ENCODE results near the gene VEGFC. TPM values are rescaled to one million over a fixed set of nuclear protein-coding genes. Genes with fewer than 3 reads are reported as not detected.

The VEGFC gene
- total RNA-seq, 2 experiments from 2014 or later = not detected

DNA sequence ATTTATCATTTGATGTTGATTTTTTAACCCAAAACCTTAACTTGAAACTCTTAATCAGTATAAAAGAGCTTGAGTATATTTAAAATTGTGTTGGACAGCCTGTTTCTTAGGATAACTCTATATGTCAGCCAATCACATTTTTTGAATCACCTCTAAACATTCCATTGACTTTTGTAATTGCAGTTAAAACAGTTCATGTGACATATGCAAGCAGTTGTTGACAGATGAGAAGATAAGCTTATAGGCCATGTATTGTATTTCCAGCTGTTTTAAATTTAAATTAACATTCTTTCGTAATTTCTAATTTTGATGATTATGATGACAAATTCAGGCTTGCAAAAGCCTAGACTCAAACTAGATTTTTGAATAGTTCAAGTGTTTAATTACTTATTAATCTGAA, 17.4 kb downstream of the VEGFC start:
- ChIA-PET POLR2A (no interaction called here), CTCF (no interaction called here)
- Mint-ChIP-seq H3K36me3 (no peaks in the 10 kb centered on the region), H3K9me3 (no peaks in the 10 kb centered on the region), H3K27me3 (no peaks in the 10 kb centered on the region), H3K27ac (no peak overlapping the region), H3K4me1 (ENCODE audit: low read depth) (no peaks in the 10 kb centered on the region), H3K4me3 (no peak overlapping the region)
- intact Hi-C loops (cut with micrococcal nuclease) = no loop called here
- DNase-seq = no peak

DNA sequence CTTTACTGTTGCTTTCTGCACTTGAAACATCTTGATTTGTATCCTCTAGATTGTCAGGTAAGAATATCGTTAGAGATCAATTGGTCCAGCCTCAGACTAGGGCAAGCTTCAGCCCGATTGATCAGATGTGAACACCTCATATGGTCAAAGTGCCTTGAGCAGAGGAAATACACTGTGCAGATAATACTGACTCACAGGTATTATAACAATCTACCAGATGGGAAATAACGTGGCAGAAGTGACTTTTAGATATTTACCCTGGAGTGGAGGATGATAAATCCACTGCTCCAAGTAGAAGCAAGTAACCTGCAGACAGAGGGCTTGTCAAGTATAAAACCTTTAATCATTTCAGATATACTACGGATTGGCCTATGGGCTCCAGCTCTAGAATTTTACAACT, 17.9 kb downstream of the VEGFC start:
- Mint-ChIP-seq H3K4me1 (ENCODE audit: low read depth) (no peaks in the 10 kb centered on the region), H3K9me3 (no peaks in the 10 kb centered on the region), H3K27me3 (no peaks in the 10 kb centered on the region), H3K27ac (no peak overlapping the region), H3K36me3 (no peaks in the 10 kb centered on the region), H3K4me3 (no peak overlapping the region)
- ChIA-PET POLR2A (no interaction called here), CTCF (no interaction called here)
- intact Hi-C loops (cut with micrococcal nuclease) = no loop called here
- DNase-seq = no peak

DNA sequence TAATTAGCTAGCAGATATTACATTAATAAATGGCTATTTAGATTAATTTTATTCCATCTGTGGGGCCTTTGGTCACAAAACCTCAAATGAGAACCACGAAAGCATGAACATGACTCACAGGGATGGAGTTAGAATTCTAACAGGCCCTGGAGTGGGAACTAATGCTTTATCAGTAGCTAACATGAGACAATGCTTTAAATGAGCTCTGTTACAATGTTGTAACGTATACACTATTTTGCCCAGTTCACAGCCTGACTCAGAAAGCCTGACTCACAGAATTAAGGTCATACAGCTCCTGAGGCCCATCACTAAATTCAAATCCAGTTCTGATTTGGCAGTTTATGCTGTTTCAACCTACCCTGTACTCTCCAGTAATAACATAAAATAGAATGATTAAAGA, 23.2 kb downstream of the VEGFC start:
- Mint-ChIP-seq H3K9me3 (peaks cover 4% of the 10 kb centered on the region), H3K27me3 (no peaks in the 10 kb centered on the region), H3K36me3 (no peaks in the 10 kb centered on the region), H3K4me1 (ENCODE audit: low read depth) (no peaks in the 10 kb centered on the region), H3K4me3 (no peak overlapping the region), H3K27ac (no peak overlapping the region)
- CTCF ChIA-PET = no interaction called here
- POLR2A ChIA-PET = no interaction called here
- no peak for DNase-seq
- intact Hi-C loops (cut with micrococcal nuclease) = no loop called here

DNA sequence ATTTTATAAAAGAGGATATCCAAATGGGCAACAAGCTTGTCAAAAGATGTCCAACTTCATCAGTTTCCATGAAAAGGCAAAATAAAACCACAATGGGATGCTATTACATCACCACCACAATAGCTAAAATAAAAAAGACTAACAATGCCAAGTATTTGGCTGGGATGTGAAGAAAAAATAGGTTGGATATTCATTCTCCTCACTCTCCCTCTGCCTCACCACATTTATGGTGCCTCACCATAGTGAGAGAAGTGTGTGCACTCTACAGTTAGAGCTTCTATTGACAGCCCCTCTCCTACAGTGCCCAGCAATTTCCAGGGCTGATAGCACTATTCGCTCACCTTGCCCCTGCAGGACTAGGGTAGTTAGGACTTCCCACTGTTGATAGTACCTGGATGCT, 25.5 kb downstream of the VEGFC start:
- Mint-ChIP-seq H3K4me1 (ENCODE audit: low read depth) (no peaks in the 10 kb centered on the region), H3K27me3 (no peaks in the 10 kb centered on the region), H3K36me3 (no peaks in the 10 kb centered on the region), H3K9me3 (peaks cover 4% of the 10 kb centered on the region), H3K4me3 (no peak overlapping the region), H3K27ac (no peak overlapping the region)
- intact Hi-C loops (cut with micrococcal nuclease) = no loop called here
- ChIA-PET POLR2A (no interaction called here), CTCF (interaction anchor here (0.7 kb wide), 1 partner anchor 108 kb away, joined by 5 read pairs; no protein-coding TSS in a partner anchor)
- no peak for DNase-seq

DNA sequence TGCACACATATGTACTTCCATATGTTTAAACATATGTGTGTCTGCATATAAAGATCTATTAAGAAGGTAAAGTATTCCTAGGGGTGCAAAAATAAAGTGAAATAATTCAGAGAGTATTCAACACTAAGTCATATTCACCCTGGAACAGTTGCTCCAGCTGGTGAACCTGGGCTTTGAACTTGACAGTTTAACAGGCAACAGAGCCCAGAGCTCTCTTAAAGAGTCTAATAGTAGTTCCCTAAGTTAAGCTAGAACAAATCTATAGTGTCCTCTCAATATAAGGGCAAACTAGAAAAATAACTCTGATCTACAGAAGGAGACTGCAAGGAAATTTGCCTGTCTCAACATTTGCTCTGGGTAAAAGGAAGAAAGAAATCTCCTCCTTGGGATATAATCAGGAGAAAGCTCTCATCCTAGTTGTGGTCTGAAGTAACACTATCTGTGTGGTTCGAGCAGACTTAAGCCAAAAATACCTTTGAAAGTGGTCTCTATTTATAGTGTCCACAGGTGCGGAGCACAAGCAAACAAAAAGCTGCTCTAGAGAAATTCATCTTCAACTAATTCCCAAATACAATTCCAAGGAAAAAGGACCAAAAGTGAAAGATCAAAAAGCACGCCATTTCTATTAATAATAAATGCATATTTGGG, 29.9 kb downstream of the VEGFC start:
- H3K27me3 Mint-ChIP-seq = no peaks in the 10 kb centered on the region

DNA sequence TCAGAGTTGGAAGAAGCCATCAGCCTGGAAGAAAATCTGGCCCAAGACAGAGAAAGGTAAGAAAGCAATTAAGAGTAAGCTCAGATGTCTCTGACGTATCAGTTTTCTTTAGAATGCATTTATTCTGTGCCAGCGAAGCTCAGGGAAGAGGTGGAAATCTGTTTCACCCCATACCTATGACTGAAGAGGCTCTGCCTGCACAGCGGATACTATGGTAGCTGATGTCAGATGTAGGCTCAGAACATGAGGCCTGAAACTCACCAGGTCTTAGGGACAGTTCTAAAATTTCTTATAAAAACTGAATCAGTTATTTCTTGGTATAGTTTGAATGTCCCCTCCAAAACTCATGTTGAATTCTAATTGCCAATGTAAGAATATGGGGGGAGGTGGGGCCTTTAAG, 30.9 kb downstream of the VEGFC start:
- ChIA-PET CTCF (no interaction called here), POLR2A (no interaction called here)
- H3K27me3 Mint-ChIP-seq = no peaks in the 10 kb centered on the region
- no peak overlapping the region for H3K27ac Mint-ChIP-seq
- H3K36me3 Mint-ChIP-seq = no peaks in the 10 kb centered on the region
- no peaks in the 10 kb centered on the region for H3K4me1 Mint-ChIP-seq (ENCODE audit: low read depth)
- H3K9me3 Mint-ChIP-seq = peaks cover 4% of the 10 kb centered on the region
- intact Hi-C loops (cut with micrococcal nuclease) = no loop called here
- H3K4me3 Mint-ChIP-seq = no peak overlapping the region
- DNase-seq = no peak

More for the DNA sequence above, 29.9 kb downstream of the VEGFC start:
- H3K4me1 Mint-ChIP-seq (ENCODE audit: low read depth) = no peaks in the 10 kb centered on the region
- CTCF ChIA-PET = no interaction called here
- no peaks in the 10 kb centered on the region for H3K36me3 Mint-ChIP-seq
- intact Hi-C loops (cut with micrococcal nuclease) = no loop called here
- H3K4me3 Mint-ChIP-seq = no peak overlapping the region
- no peak for DNase-seq
- POLR2A ChIA-PET = no interaction called here
- no peak overlapping the region for H3K27ac Mint-ChIP-seq
- peaks cover 4% of the 10 kb centered on the region for H3K9me3 Mint-ChIP-seq

DNA sequence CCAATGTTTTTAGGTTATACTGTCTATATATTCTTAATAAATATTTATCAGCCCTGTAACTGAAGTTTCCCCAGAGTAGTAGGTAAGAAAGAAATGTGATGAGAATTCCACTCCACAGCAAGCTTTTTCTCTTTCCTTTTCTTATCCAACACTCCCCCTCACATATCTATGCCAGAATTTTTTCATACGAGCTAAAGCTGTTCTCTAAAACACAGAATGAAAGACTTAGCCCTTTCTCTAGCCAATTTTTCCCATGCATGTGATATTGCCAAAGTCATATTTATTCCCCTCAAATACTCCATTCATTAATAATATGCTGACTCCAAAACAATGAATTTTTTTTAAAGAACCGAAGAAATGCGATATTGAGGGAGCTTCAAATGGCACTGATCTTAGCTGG, 32.3 kb downstream of the VEGFC start:
- H3K9me3 Mint-ChIP-seq = peaks cover 4% of the 10 kb centered on the region
- no peak overlapping the region for H3K4me3 Mint-ChIP-seq
- H3K36me3 Mint-ChIP-seq = no peaks in the 10 kb centered on the region
- H3K27me3 Mint-ChIP-seq = no peaks in the 10 kb centered on the region
- H3K27ac Mint-ChIP-seq = no peak overlapping the region
- H3K4me1 Mint-ChIP-seq (ENCODE audit: low read depth) = no peaks in the 10 kb centered on the region
- DNase-seq = no peak
- ChIA-PET CTCF (interaction anchor here (1.2 kb wide), 1 partner anchor 9 kb away, joined by 5 read pairs; no protein-coding TSS in a partner anchor), POLR2A (no interaction called here)
- intact Hi-C loops (cut with micrococcal nuclease) = no loop called here

DNA sequence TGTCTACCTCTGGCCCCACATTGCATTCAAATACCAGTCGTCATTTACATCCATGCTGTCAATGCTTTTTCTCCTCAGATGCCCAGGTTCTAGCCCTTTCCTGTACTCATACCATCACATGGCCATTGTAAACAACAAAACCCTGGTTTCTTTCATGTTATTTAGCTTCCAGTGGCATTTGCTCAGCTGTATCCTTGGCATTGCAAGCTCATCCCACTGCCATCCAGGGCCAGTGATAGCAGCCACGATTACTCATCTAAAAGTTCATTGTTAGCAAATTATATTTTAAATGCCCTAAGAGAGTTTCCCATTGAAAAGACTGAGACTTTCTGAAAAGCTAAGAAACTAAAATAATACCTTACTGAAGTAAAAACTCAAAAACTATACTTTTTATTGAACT, 34.0 kb downstream of the VEGFC start:
- CTCF ChIA-PET = no interaction called here
- Mint-ChIP-seq H3K4me1 (ENCODE audit: low read depth) (no peaks in the 10 kb centered on the region), H3K27me3 (peaks cover 2% of the 10 kb centered on the region), H3K9me3 (no peaks in the 10 kb centered on the region), H3K27ac (no peak overlapping the region), H3K36me3 (no peaks in the 10 kb centered on the region), H3K4me3 (no peak overlapping the region)
- no peak for DNase-seq
- POLR2A ChIA-PET = no interaction called here
- intact Hi-C loops (cut with micrococcal nuclease) = no loop called here

DNA sequence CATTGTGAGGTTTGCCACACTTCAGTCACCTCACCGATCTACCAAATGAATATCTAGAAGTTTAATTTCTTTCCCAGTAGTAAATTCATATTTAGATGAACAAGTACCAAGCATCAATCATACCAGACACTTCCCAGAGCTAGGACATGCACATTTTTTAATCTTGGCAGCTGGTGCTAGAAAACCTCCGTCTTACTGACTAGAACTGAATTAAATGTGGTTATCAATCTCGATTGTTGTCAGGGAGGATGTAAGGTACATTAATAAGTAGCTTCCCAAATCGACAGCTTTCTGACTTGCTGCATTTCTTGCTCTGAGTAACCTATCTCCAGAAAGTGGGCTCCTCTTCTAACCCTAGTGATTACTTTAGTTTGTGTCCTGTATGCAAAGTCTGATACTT, 34.4 kb downstream of the VEGFC start:
- no peaks in the 10 kb centered on the region for H3K9me3 Mint-ChIP-seq
- no peak overlapping the region for H3K4me3 Mint-ChIP-seq
- peaks cover 2% of the 10 kb centered on the region for H3K27me3 Mint-ChIP-seq
- ChIA-PET POLR2A (no interaction called here), CTCF (no interaction called here)
- intact Hi-C loops (cut with micrococcal nuclease) = no loop called here
- H3K36me3 Mint-ChIP-seq = no peaks in the 10 kb centered on the region
- H3K4me1 Mint-ChIP-seq (ENCODE audit: low read depth) = no peaks in the 10 kb centered on the region
- no peak for DNase-seq
- H3K27ac Mint-ChIP-seq = no peak overlapping the region

DNA sequence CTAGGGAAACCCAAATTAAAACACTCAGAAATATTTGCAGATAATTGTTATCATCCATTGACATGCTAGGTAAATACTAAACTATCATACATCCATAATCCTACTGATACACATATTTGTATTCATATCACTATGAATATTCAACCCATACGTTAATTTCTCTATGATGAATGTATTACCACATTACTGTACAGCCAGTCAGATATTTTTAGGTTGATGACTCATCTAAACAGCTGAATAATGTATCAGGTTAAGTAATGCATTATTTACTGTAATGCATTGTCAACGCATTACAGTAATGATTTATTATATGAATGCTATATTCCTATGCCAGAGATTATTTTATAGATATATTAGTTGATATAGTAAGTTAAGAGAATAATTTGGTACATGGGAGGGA, 37.1 kb downstream of the VEGFC start:
- H3K9me3 Mint-ChIP-seq = no peaks in the 10 kb centered on the region
- peaks cover 2% of the 10 kb centered on the region for H3K27me3 Mint-ChIP-seq
- POLR2A ChIA-PET = no interaction called here

DNA sequence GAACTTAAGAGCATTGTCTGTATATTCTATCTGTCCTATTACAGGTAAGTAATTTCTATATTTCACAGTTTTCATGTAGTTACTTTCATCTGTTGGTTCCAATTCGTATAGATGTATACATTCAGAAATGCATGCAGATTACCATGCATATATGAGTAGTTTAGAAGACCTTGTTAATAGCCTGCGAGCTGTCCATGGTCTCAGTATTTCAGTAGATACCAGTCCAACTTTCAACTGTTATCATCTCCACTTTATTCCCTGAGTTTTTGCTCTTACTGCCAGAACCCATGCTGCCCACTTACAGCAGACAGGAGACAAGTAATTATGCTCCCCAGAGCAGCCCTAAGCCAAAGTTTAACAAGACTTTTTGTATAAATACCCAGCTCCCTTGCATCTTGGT, 37.7 kb downstream of the VEGFC start:
- no peak for DNase-seq
- no peak overlapping the region for H3K27ac Mint-ChIP-seq
- H3K9me3 Mint-ChIP-seq = no peaks in the 10 kb centered on the region
- H3K27me3 Mint-ChIP-seq = peaks cover 2% of the 10 kb centered on the region
- H3K4me1 Mint-ChIP-seq (ENCODE audit: low read depth) = no peaks in the 10 kb centered on the region
- no peaks in the 10 kb centered on the region for H3K36me3 Mint-ChIP-seq
- ChIA-PET POLR2A (no interaction called here), CTCF (no interaction called here)
- no peak overlapping the region for H3K4me3 Mint-ChIP-seq
- intact Hi-C loops (cut with micrococcal nuclease) = no loop called here

More for the DNA sequence above, 37.1 kb downstream of the VEGFC start:
- no peak for DNase-seq
- no peak overlapping the region for H3K27ac Mint-ChIP-seq
- no peak overlapping the region for H3K4me3 Mint-ChIP-seq
- intact Hi-C loops (cut with micrococcal nuclease) = no loop called here
- CTCF ChIA-PET = no interaction called here
- no peaks in the 10 kb centered on the region for H3K4me1 Mint-ChIP-seq (ENCODE audit: low read depth)
- no peaks in the 10 kb centered on the region for H3K36me3 Mint-ChIP-seq

DNA sequence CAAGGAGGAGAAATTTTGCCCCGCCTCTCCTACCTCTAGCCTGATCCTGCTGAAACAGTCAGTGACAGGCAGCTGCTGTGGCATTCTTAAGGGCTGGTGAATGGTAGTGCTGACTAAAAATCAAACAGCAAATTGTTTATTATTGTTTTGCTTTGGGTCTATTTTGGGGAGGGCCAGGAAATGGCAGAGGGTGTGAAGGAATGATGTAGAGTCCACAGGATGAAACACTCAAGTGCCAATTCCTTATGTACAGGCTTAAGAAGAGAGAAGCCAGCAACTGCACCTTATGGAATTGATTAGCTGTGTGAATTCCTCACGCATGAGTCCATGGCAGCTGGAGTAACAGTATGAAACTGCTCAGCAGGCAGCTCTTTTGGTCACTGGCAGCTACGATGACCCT, 39.7 kb downstream of the VEGFC start:
- intact Hi-C loops (cut with micrococcal nuclease) = no loop called here
- POLR2A ChIA-PET = no interaction called here
- no peaks in the 10 kb centered on the region for H3K4me1 Mint-ChIP-seq (ENCODE audit: low read depth)
- no peak for DNase-seq
- H3K27ac Mint-ChIP-seq = no peak overlapping the region
- H3K9me3 Mint-ChIP-seq = no peaks in the 10 kb centered on the region
- H3K4me3 Mint-ChIP-seq = no peak overlapping the region
- no peaks in the 10 kb centered on the region for H3K36me3 Mint-ChIP-seq
- H3K27me3 Mint-ChIP-seq = peaks cover 2% of the 10 kb centered on the region
- CTCF ChIA-PET = no interaction called here

DNA sequence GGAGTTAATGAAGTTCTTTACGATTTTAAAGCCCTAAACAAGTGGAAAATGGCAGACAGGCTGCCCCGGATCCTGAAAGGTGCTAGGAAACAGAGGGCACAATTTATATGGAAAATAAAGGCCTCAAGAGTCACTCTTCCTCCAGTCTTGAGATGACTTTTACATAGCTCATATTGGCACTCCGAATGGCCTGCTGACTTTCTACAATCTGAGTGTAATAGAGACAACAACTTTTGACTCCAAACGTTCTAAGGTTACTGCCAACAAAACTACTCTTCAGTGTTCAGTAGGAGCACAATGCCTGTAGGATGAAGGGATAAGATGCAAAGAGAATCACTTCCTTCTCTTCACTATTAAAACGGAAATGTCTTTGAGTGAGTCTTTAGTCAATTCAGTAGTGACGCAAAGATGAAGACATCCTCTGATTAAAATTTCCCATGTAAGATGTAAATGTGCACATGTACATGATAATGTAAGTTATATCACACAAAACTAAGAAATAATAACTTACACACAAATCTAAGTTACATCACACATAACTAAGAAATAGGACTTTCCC, 40.5 kb downstream of the VEGFC start:
- Mint-ChIP-seq H3K27me3 (peaks cover 2% of the 10 kb centered on the region), H3K9me3 (no peaks in the 10 kb centered on the region), H3K36me3 (no peaks in the 10 kb centered on the region), H3K27ac (no peak overlapping the region), H3K4me3 (no peak overlapping the region), H3K4me1 (ENCODE audit: low read depth) (no peaks in the 10 kb centered on the region)
- no peak for DNase-seq
- ChIA-PET POLR2A (no interaction called here), CTCF (no interaction called here)
- intact Hi-C loops (cut with micrococcal nuclease) = no loop called here

Measured in activated CD4-positive, alpha-beta memory T cell treated with anti-CD3 and anti-CD28 coated beads for 36 hours (primary cell).